Hepatocyte (in vitro differentiated cells): ENCODE data around the gene FAM151B. TPM values are rescaled to one million over a fixed set of nuclear protein-coding genes. Genes with fewer than 3 reads are reported as not detected.

Experiments used
- DNase-seq: peaks from one replicate; pipeline ENCODE4 v3.0.0-alpha.2; 2016; ENCODE audit warnings: low spot score
- H2AFZ ChIP-seq: fragments of 200-600 bp; sonication (generic); 2 replicates; pipeline ENCODE4 v1.6.0; 2016; ENCODE audit warnings: antibody characterized with exemption, mild to moderate bottlenecking
- H3K27ac ChIP-seq: fragments of 200-600 bp; sonication (generic); 2 replicates; pipeline ENCODE4 v1.5.1; 2016; ENCODE audit warnings: mild to moderate bottlenecking
- H3K27me3 ChIP-seq: fragments of 200-600 bp; sonication (generic); 2 replicates; pipeline ENCODE4 v1.6.1; 2016
- H3K36me3 ChIP-seq: fragments of 200-600 bp; sonication (generic); replicated peaks from 2 replicates; pipeline ENCODE4 v1.5.1; 2016; ENCODE audit warnings: low read depth; ENCODE audit not compliant: insufficient read depth
- H3K4me1 ChIP-seq: fragments of 200-600 bp; sonication (generic); 2 replicates; pipeline ENCODE4 v1.5.1; 2016; ENCODE audit warnings: mild to moderate bottlenecking, moderate library complexity; ENCODE audit not compliant: insufficient read depth
- H3K4me2 ChIP-seq: fragments of 200-600 bp; sonication (generic); 2 replicates; pipeline ENCODE4 v1.6.0; 2016
- H3K4me3 ChIP-seq: fragments of 200-600 bp; sonication (generic); 2 replicates; pipeline ENCODE4 v1.5.1; 2016; ENCODE audit warnings: mild to moderate bottlenecking
- H3K79me2 ChIP-seq: fragments of 200-600 bp; sonication (generic); 2 replicates; pipeline ENCODE4 v1.6.0; 2017; ENCODE audit warnings: mild to moderate bottlenecking
- H3K9me2 ChIP-seq: fragments of 200-600 bp; sonication (generic); replicated peaks from 2 replicates; pipeline ENCODE4 v1.6.0; 2017; ENCODE audit warnings: mild to moderate bottlenecking; ENCODE audit not compliant: insufficient read depth
- H3K9me3 ChIP-seq: fragments of 200-600 bp; sonication (generic); 2 replicates; pipeline ENCODE4 v1.5.1; 2016; ENCODE audit warnings: low read depth, mild to moderate bottlenecking
- H4K20me1 ChIP-seq: fragments of 200-600 bp; sonication (generic); 2 replicates; pipeline ENCODE4 v1.6.0; 2016; ENCODE audit warnings: mild to moderate bottlenecking; ENCODE audit not compliant: insufficient read depth, poor library complexity, severe bottlenecking
- EZH2 ChIP-seq: fragments of 200-600 bp; sonication (generic); IDR thresholded peaks from 2 replicates; pipeline ENCODE4 v1.6.1; 2016; ENCODE audit warnings: antibody characterized with exemption, mild to moderate bottlenecking, borderline replicate concordance
- EZH2phosphoT487 ChIP-seq: fragments of 200-600 bp; sonication (generic); IDR thresholded peaks from one replicate; pipeline ENCODE4 v1.6.1; 2018; ENCODE audit warnings: antibody characterized with exemption, mild to moderate bottlenecking, low read depth, moderate library complexity; ENCODE audit not compliant: unreplicated experiment, severe bottlenecking
- WGBS: methylation state at CpG from one replicate; pipeline ENCODE4 v1.1.6; 2016; ENCODE audit warnings: low lambda C conversion rate; ENCODE audit errors: missing lambda C conversion rate; 5-methylcytosine and 5-hydroxymethylcytosine counted together
- polyA plus RNA-seq: library from polyadenylated mRNA; unstranded; fragments of >200 nt; fragmentation: Nextera tagmentation; extraction: Ambion mirVana; gene quantifications from 2 replicates; pipeline ENCODE4 v1.2.1, GENCODE V29; 2016
- total RNA-seq: library from RNA; depleted of rRNA; stranded (reverse); fragments of >200 nt; gene quantifications from 2 replicates; pipeline ENCODE4 v1.2.3, GENCODE V29; 2014
- TF ChIP-seq, protein P1 (sequence below): fragments of 200-600 bp; sonication (generic); IDR thresholded peaks from 2 replicates; pipeline ENCODE4 v1.5.1; 2016; ENCODE audit warnings: antibody characterized with exemption, mild to moderate bottlenecking; ENCODE audit not compliant: poor library complexity

Gene FAM151B
- total and polyA plus RNA-seq, 2 experiments from 2014 or later, result 0.94 to 2.7 TPM

GRCh38 chr5:80508844-80509243 lies 20.9 kb downstream of the FAM151B start:
- no peaks in the 10 kb centered on the region for H3K27me3 ChIP-seq
- H4K20me1 ChIP-seq, result no peaks in the 10 kb centered on the region
- no peaks in the 10 kb centered on the region for H3K9me2 ChIP-seq
- H2AFZ ChIP-seq, result no peak overlapping the region
- no peak overlapping the region for H3K27ac ChIP-seq
- TF ChIP-seq EZH2phosphoT487 (no peak), EZH2 (no peak)
- TF ChIP-seq, protein P1, sequence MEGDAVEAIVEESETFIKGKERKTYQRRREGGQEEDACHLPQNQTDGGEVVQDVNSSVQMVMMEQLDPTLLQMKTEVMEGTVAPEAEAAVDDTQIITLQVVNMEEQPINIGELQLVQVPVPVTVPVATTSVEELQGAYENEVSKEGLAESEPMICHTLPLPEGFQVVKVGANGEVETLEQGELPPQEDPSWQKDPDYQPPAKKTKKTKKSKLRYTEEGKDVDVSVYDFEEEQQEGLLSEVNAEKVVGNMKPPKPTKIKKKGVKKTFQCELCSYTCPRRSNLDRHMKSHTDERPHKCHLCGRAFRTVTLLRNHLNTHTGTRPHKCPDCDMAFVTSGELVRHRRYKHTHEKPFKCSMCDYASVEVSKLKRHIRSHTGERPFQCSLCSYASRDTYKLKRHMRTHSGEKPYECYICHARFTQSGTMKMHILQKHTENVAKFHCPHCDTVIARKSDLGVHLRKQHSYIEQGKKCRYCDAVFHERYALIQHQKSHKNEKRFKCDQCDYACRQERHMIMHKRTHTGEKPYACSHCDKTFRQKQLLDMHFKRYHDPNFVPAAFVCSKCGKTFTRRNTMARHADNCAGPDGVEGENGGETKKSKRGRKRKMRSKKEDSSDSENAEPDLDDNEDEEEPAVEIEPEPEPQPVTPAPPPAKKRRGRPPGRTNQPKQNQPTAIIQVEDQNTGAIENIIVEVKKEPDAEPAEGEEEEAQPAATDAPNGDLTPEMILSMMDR, result no peak
- no peaks in the 10 kb centered on the region for H3K4me1 ChIP-seq
- H3K36me3 ChIP-seq, result no peaks in the 10 kb centered on the region
- H3K79me2 ChIP-seq, result no peaks in the 10 kb centered on the region
- no peak for DNase-seq
- no peak overlapping the region for H3K4me3 ChIP-seq
- H3K9me3 ChIP-seq, result no peaks in the 10 kb centered on the region
- no peak overlapping the region for H3K4me2 ChIP-seq
- 96% methylated on average over 6 of the region's 6 CpGs for WGBS

DNA sequence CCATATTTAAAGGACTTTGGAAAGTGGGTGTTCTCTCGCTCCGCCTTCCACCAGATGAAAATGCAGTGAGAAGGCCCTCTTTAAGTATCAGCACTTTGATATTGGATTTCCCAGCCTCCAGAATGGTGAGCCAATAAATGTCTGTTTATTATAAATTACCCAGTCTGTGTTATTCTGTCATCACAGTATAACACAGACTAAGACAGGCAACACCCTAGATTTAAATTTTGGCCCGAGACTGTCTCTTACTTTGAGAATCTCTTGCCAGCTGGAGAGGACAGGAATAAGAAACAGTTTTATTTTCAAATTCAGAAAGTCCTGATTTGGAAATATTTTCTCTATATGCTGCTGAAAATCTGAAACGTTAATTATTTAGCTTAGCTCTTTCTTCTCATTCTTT lies 21.5 kb downstream of the FAM151B start:
- Histone ChIP-seq H2AFZ (no peak overlapping the region), H4K20me1 (no peaks in the 10 kb centered on the region), H3K4me1 (no peaks in the 10 kb centered on the region), H3K9me2 (no peaks in the 10 kb centered on the region), H3K36me3 (no peaks in the 10 kb centered on the region), H3K9me3 (no peaks in the 10 kb centered on the region), H3K4me3 (no peak overlapping the region), H3K4me2 (no peak overlapping the region), H3K27me3 (no peaks in the 10 kb centered on the region), H3K27ac (no peak overlapping the region), H3K79me2 (no peaks in the 10 kb centered on the region)
- WGBS, result 94% methylated on average over 4 of the region's 4 CpGs
- no peak for DNase-seq
- TF ChIP-seq, protein P1, result no peak
- TF ChIP-seq EZH2phosphoT487, result no peak
- no peak for TF ChIP-seq EZH2

GRCh38 chr5:80516826-80517225 lies 28.9 kb downstream of the FAM151B start:
- no peak overlapping the region for H2AFZ ChIP-seq
- TF ChIP-seq EZH2phosphoT487 (no peak), EZH2 (no peak)
- TF ChIP-seq, protein P1, result no peak
- H3K4me1 ChIP-seq, result no peaks in the 10 kb centered on the region
- H3K9me3 ChIP-seq, result no peaks in the 10 kb centered on the region
- WGBS, result 80% methylated on average over 4 of the region's 4 CpGs
- H3K79me2 ChIP-seq, result no peaks in the 10 kb centered on the region
- no peaks in the 10 kb centered on the region for H3K9me2 ChIP-seq
- H3K27ac ChIP-seq, result no peak overlapping the region
- no peak overlapping the region for H3K4me2 ChIP-seq
- H3K4me3 ChIP-seq, result no peak overlapping the region
- no peaks in the 10 kb centered on the region for H4K20me1 ChIP-seq
- DNase-seq, result peak; percentile 7
- no peaks in the 10 kb centered on the region for H3K27me3 ChIP-seq
- H3K36me3 ChIP-seq, result no peaks in the 10 kb centered on the region

GRCh38 chr5:80540691-80541090 lies 52.8 kb downstream of the FAM151B start:
- no peaks in the 10 kb centered on the region for H4K20me1 ChIP-seq

More at GRCh38 chr5:80540691-80541090, 52.8 kb downstream of the FAM151B start:
- H3K27me3 ChIP-seq, result no peaks in the 10 kb centered on the region
- H3K79me2 ChIP-seq, result no peaks in the 10 kb centered on the region
- no peak overlapping the region for H3K27ac ChIP-seq
- no peaks in the 10 kb centered on the region for H3K9me2 ChIP-seq
- H2AFZ ChIP-seq, result no peak overlapping the region
- no peak for DNase-seq
- H3K4me2 ChIP-seq, result no peak overlapping the region
- no peak for TF ChIP-seq EZH2phosphoT487
- no peak for TF ChIP-seq EZH2
- TF ChIP-seq, protein P1, result no peak
- no peaks in the 10 kb centered on the region for H3K36me3 ChIP-seq
- H3K4me3 ChIP-seq, result no peak overlapping the region
- no peaks in the 10 kb centered on the region for H3K4me1 ChIP-seq
- WGBS, result 74% methylated on average over 1 of the region's 1 CpG
- no peaks in the 10 kb centered on the region for H3K9me3 ChIP-seq
